AG10803 (cell line): Measurements from ENCODE around the gene BPIFB3.
"Not testable (repeated sequence)": the region's sequence is repeated elsewhere in the genome, so short reads cannot be mapped to it uniquely, and the experiment has no call there.

Source experiments
- DNase-seq: peaks from one replicate; pipeline ENCODE4 v3.0.0; 2010; ENCODE audit warnings: low read depth
- H3K4me3 ChIP-seq: 2 replicates; pipeline ENCODE4 v1.5.1; 2011; ENCODE audit warnings: mild to moderate bottlenecking, low read length, control low read depth
- TF ChIP-seq, protein P1 (sequence below): conservative IDR thresholded peaks from 2 replicates; pipeline ENCODE4 v1.5.1; 2011; ENCODE audit warnings: mild to moderate bottlenecking, low read length, control low read depth, inconsistent platforms

BPIFB3 gene

DNA sequence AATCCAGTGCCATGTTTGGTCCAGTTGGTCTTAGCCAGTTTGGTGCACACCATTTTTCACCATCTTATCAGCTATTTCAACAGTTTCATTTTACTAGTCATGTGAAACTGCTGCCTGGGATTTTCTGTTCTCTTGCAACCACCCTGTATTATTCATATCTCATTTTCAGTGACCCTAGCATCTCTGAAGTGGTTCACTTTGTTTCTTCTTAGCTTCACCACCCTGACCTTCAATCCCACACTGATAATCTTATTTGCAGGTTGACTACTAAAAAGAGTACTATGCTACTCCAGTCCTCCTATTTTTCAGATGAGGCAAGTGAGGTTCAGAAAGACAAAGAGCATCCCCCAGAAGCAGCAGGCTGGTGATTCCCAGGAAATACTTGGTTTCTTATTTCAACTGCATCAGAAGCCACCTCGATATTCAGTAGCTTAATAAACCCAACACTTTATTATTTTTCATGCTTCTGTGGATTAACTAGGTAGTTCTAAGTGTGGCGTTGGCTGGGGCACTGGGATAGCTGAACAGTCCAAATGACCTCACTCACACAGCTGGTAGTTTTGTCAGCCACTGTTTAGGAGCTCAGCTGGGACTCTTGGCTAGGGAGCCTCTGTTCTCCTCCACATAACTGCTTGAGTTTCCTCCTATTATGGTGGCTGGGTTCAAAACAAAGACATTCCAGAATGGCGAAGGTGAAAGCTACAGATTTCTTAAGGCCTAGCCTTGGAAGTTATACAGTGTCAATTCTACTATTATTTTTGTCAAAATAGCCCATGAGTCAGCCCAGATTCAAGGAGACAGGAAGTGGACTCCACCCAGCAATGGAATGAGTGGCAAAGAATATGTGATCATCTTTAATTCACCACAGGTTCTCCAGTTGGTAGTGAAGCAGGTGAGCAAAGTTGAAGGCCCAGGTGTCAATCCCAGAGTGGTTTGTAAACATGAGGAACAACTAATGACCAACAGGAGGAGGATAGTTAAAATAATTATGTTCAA, 66.3 kb downstream of the BPIFB3 start:
- no peak overlapping the region for H3K4me3 ChIP-seq
- TF ChIP-seq, protein P1, sequence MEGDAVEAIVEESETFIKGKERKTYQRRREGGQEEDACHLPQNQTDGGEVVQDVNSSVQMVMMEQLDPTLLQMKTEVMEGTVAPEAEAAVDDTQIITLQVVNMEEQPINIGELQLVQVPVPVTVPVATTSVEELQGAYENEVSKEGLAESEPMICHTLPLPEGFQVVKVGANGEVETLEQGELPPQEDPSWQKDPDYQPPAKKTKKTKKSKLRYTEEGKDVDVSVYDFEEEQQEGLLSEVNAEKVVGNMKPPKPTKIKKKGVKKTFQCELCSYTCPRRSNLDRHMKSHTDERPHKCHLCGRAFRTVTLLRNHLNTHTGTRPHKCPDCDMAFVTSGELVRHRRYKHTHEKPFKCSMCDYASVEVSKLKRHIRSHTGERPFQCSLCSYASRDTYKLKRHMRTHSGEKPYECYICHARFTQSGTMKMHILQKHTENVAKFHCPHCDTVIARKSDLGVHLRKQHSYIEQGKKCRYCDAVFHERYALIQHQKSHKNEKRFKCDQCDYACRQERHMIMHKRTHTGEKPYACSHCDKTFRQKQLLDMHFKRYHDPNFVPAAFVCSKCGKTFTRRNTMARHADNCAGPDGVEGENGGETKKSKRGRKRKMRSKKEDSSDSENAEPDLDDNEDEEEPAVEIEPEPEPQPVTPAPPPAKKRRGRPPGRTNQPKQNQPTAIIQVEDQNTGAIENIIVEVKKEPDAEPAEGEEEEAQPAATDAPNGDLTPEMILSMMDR, result no peak
- no peak for DNase-seq

DNA sequence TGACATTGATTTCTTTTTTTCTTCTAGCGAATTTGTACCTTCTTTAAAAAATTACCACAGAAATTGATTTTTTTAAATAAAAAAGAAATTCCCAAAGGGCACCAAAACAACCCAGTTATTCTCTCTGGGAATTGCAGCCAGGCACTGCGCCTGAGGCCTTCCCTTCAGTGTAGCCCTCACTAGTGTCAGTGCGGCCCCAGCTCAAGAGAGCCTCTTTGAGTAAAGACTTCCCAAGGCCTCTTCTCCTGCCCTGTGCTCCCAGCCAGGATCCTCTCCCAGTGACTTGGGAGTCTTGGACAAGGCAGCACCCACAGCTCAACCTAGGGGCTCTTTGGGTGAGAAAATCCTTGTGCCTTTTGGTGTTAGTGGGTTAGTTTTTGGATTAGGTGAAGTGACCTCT, 67.2 kb downstream of the BPIFB3 start:
- TF ChIP-seq, protein P1, result no peak
- H3K4me3 ChIP-seq, result no peak overlapping the region
- DNase-seq, result no peak

DNA sequence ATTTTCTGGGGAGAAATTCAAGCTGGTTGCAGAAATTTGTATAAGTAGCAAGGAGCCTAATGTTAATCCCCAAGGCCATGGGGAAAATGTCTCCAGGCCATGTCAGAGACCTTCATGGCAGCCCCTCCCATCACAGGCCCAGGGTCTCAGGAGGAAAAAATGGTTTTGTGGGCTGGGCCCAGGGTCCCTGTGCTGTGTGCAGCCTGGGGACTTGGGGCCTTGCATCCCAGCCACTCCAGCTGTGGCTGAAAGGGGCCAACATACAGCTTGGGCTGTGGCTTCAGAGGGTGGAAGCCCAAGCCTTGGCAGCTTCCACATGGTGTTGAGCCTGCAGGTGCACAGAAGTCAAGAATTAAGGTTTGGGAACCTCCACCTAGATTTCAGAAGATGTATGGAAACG, 68.6 kb downstream of the BPIFB3 start:
- H3K4me3 ChIP-seq, DNase-seq: not testable (repeated sequence)
